Measurements from ENCODE around the gene TNFAIP1. TPM values are rescaled to one million over a fixed set of nuclear protein-coding genes. Genes with fewer than 3 reads are reported as not detected.

The TNFAIP1 gene
- total RNA-seq, 1 donor from 2014 or later, result 18.7 TPM

DNA sequence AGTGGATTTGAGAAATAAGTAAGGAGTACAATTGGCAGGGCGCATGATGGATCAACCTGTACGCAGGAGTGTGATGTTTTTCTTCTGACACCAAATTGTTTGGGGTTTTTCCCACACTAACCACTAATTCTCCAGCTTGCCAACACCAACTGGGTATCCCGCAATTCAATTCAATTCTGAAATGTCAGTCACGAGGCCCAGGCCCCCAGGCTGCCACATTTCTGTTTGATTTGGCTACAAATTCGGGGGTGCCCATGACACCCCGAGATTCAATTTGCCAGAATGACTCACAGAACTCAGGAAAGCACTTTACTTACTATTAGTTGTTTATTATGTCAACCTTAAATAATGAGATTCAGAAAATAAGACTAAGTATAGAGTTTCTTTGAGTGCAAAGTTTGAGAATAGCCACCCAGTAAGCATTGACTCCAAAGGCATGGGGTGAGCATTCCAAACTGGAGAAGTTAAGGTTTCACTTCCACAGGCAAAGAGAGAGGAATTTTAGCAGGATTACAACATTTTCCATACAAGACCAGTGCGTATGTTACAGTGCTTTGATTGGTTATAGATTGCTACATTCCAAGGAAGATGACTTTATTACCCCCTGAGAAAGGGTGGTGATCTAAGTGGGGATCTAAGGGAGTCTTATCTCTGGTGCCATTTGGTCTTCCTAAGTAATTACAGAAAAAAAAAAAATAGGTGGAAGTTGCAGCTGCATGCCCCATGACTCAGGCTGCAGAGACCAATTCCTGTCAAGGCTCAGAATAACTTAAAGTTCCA is 59.0 kb downstream of the TNFAIP1 start:
- intact Hi-C loops (cut with micrococcal nuclease), result no loop called here

DNA sequence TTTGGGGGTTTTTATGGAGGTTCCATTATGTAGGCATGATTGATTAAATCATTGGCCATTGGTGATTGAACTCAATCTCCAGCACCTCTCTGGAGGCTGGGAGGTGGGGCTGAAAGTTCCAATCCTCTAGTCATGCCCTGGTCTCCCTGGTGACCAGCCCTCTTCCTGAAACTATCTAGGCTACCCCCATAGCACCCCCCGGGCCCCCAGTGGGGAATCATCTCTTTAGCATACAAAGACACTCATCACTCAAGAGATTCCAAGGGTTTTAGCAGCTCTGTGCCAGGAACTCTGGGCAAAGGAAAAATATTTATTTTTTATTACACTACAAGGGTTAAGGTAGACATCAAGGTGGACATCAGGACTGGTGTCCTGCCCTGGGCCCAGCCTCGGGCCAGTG is 59.9 kb downstream of the TNFAIP1 start:
- intact Hi-C loops (cut with micrococcal nuclease), result no loop called here

DNA sequence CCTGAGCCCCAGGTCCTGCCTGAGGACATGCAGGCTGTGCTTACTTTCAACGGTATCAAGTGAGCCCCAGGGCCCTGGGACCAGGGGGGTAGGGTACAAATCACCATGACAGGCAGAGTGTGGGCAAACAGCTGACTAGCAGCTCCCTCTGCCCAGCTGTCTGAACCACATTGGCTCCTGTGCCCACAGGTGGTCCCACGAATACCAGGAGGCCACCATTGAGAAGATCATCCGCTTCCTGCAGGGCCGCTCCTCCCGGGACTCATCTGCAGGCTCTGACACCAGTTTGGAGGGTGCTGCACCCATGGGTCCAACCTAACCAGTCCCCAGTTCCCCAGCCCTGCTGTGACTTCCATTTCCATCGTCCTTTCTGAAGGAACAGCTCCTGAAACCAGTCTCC is 60.4 kb downstream of the TNFAIP1 start:
- intact Hi-C loops (cut with micrococcal nuclease), result no loop called here

Other genes with a start within 250 kb of the TNFAIP1 start
- 33.3 and 34.4 TPM in 2 replicates for gene TMEM97, start 16.6 kb upstream of the TNFAIP1 start, total RNA-seq
- 16.3 and 18.8 TPM in 2 replicates for gene IFT20, start 289 bp upstream of the TNFAIP1 start, total RNA-seq
- 68.0 and 70.2 TPM in 2 replicates for gene POLDIP2, start 21.8 kb downstream of the TNFAIP1 start, total RNA-seq
- not detected in 2 replicates for gene SEBOX, start 29.4 kb downstream of the TNFAIP1 start, total RNA-seq
- gene VTN, start 34.5 kb downstream of the TNFAIP1 start, total RNA-seq, result 0.23 and 0.45 TPM in 2 replicates
- 21.0 and 22.8 TPM in 2 replicates for gene SARM1, start 35.9 kb downstream of the TNFAIP1 start, total RNA-seq
- 2.8 and 3.1 TPM in 2 replicates for gene SLC46A1, start 70.5 kb downstream of the TNFAIP1 start, total RNA-seq
- gene SLC13A2, start 137.9 kb downstream of the TNFAIP1 start, total RNA-seq, result not detected in 2 replicates
- not detected in 2 replicates for gene FOXN1, start 170.6 kb downstream of the TNFAIP1 start, total RNA-seq
- gene UNC119, start 216.9 kb downstream of the TNFAIP1 start, total RNA-seq, result 43.5 and 47.8 TPM in 2 replicates
- 59.9 and 66.6 TPM in 2 replicates for gene PIGS, start 235.8 kb downstream of the TNFAIP1 start, total RNA-seq
- 94.6 and 103 TPM in 2 replicates for gene ALDOC, start 241.1 kb downstream of the TNFAIP1 start, total RNA-seq